DND-41 (cell line): ENCODE measurements around the gene DCLK3.

Experiments used
- EZH2 ChIP-seq: IDR thresholded peaks from 3 replicates; pipeline ENCODE4 v1.6.1; 2012; ENCODE audit warnings: borderline replicate concordance, low read depth, mild to moderate bottlenecking, moderate library complexity, low read length, inconsistent platforms; ENCODE audit not compliant: severe bottlenecking
- TF ChIP-seq, protein P1 (sequence below): IDR thresholded peaks from 2 replicates; pipeline ENCODE4 v1.5.1; 2012; ENCODE audit warnings: borderline replicate concordance, low read length, moderate library complexity, mild to moderate bottlenecking; ENCODE audit not compliant: poor library complexity, severe bottlenecking; ENCODE audit errors: extremely low read depth

DNA sequence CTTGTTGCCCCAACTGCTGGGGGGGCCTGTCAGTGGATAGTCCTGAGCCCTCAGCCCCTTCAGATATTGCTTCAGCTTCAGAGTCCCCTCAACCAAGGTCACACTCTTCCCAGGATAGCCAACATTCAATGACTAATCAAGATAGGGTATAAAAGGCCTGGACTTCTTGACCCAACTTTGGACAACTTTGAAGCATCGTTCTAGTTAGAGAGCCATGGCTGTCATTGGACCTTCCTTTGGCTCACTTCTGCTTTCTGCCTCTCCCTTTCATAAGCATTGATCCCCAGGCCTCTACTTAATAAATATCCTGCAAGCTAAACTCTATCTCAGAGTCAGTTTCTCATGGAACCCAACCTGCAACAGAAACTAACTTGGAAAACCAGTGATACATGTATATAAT is 31.3 kb upstream of the DCLK3 start:
- TF ChIP-seq, protein P1, sequence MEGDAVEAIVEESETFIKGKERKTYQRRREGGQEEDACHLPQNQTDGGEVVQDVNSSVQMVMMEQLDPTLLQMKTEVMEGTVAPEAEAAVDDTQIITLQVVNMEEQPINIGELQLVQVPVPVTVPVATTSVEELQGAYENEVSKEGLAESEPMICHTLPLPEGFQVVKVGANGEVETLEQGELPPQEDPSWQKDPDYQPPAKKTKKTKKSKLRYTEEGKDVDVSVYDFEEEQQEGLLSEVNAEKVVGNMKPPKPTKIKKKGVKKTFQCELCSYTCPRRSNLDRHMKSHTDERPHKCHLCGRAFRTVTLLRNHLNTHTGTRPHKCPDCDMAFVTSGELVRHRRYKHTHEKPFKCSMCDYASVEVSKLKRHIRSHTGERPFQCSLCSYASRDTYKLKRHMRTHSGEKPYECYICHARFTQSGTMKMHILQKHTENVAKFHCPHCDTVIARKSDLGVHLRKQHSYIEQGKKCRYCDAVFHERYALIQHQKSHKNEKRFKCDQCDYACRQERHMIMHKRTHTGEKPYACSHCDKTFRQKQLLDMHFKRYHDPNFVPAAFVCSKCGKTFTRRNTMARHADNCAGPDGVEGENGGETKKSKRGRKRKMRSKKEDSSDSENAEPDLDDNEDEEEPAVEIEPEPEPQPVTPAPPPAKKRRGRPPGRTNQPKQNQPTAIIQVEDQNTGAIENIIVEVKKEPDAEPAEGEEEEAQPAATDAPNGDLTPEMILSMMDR = no peak
- no peak for TF ChIP-seq EZH2
